H9 (cell line): ENCODE measurements around the gene MERTK. TPM values are rescaled to one million over a fixed set of nuclear protein-coding genes. Genes with fewer than 3 reads are reported as not detected.

Source experiments
- DNase-seq: peaks from one replicate; pipeline ENCODE4 v3.0.0-alpha.2; 2017
- H2AFZ ChIP-seq: one replicate; pipeline ENCODE4 v1.6.1; 2013; ENCODE audit warnings: mild to moderate bottlenecking, low read length, control low read depth, moderate library complexity
- H2AK5ac ChIP-seq: 2 replicates; pipeline ENCODE4 v1.6.1; 2013; ENCODE audit warnings: low read length, control low read depth, mixed read lengths; ENCODE audit not compliant: insufficient read length
- H2BK120ac ChIP-seq: one replicate; pipeline ENCODE4 v1.6.1; 2013; ENCODE audit warnings: low read depth, mild to moderate bottlenecking, low read length, control low read depth, inconsistent platforms; ENCODE audit not compliant: poor library complexity, severe bottlenecking
- H2BK12ac ChIP-seq: 2 replicates; pipeline ENCODE4 v1.6.1; 2013; ENCODE audit warnings: low read length, control low read depth, mixed read lengths, low read depth; ENCODE audit not compliant: insufficient read length
- H2BK15ac ChIP-seq: 2 replicates; pipeline ENCODE4 v1.6.1; 2013; ENCODE audit warnings: low read depth, low read length, control low read depth
- H2BK20ac ChIP-seq: one replicate; pipeline ENCODE4 v1.6.1; 2013; ENCODE audit warnings: low read depth, mild to moderate bottlenecking, low read length, control low read depth, inconsistent platforms; ENCODE audit not compliant: poor library complexity, severe bottlenecking
- H2BK5ac ChIP-seq: 2 replicates; pipeline ENCODE4 v1.6.1; 2013; ENCODE audit warnings: low read length, control low read depth, mixed read lengths; ENCODE audit not compliant: insufficient read length
- H3K14ac ChIP-seq: 2 replicates; pipeline ENCODE4 v1.6.1; 2013; ENCODE audit warnings: low read length, control low read depth; ENCODE audit not compliant: insufficient read depth
- H3K18ac ChIP-seq: 2 replicates; pipeline ENCODE4 v1.6.1; 2013; ENCODE audit warnings: low read depth, mild to moderate bottlenecking, mixed read lengths, low read length, control low read depth; ENCODE audit not compliant: insufficient read length
- H3K23ac ChIP-seq: 2 replicates; pipeline ENCODE4 v1.6.1; 2013; ENCODE audit warnings: low read length, control low read depth, mixed read lengths, low read depth; ENCODE audit not compliant: insufficient read length
- H3K23me2 ChIP-seq: 2 replicates; pipeline ENCODE4 v1.6.1; 2013; ENCODE audit warnings: low read depth, mild to moderate bottlenecking, mixed read lengths, low read length, control low read depth; ENCODE audit not compliant: insufficient read length, poor library complexity, severe bottlenecking
- H3K27ac ChIP-seq: 2 replicates; pipeline ENCODE4 v1.5.1; 2013; ENCODE audit warnings: low read length, control low read depth, mixed read lengths, low read depth; ENCODE audit not compliant: insufficient read length
- H3K27me3 ChIP-seq: 2 replicates; pipeline ENCODE4 v1.6.1; 2013; ENCODE audit warnings: low read length, control low read depth, inconsistent platforms; ENCODE audit not compliant: insufficient read depth
- H3K4ac ChIP-seq: 2 replicates; pipeline ENCODE4 v1.6.1; 2013; ENCODE audit warnings: low read depth, mild to moderate bottlenecking, control low read depth, inconsistent platforms, low read length, moderate library complexity
- H3K4me1 ChIP-seq: 2 replicates; pipeline ENCODE4 v1.6.1; 2013; ENCODE audit warnings: low read length, control low read depth, inconsistent platforms; ENCODE audit not compliant: insufficient read depth
- H3K4me2 ChIP-seq: 2 replicates; pipeline ENCODE4 v1.6.1; 2013; ENCODE audit warnings: low read length, control low read depth, mixed read lengths; ENCODE audit not compliant: insufficient read length, insufficient read depth
- H3K56ac ChIP-seq: 2 replicates; pipeline ENCODE4 v1.6.1; 2013; ENCODE audit warnings: low read depth, mild to moderate bottlenecking, mixed read lengths, low read length, control low read depth; ENCODE audit not compliant: insufficient read length
- H3K79me1 ChIP-seq: 2 replicates; pipeline ENCODE4 v1.6.1; 2013; ENCODE audit warnings: low read depth, mild to moderate bottlenecking, moderate library complexity, low read length, control low read depth, inconsistent platforms; ENCODE audit not compliant: insufficient read depth, poor library complexity, severe bottlenecking
- H3K79me2 ChIP-seq: 2 replicates; pipeline ENCODE4 v1.6.1; 2013; ENCODE audit warnings: low read length, control low read depth, inconsistent platforms; ENCODE audit not compliant: insufficient read depth
- H3K9ac ChIP-seq: 2 replicates; pipeline ENCODE4 v1.6.1; 2013; ENCODE audit warnings: low read length, control low read depth, mixed read lengths; ENCODE audit not compliant: insufficient read length; ENCODE audit errors: extremely low read depth
- H3K9me3 ChIP-seq: one replicate; pipeline ENCODE4 v1.6.1; 2013; ENCODE audit warnings: low read depth, low read length, inconsistent platforms; ENCODE audit not compliant: control insufficient read depth
- H3T11ph ChIP-seq: one replicate; pipeline ENCODE4 v1.6.1; 2013; ENCODE audit warnings: mild to moderate bottlenecking, low read length, control low read depth, inconsistent platforms
- H4K20me1 ChIP-seq: one replicate; pipeline ENCODE4 v1.6.1; 2013; ENCODE audit not compliant: control insufficient read depth, insufficient read length, insufficient read depth
- H4K5ac ChIP-seq: 2 replicates; pipeline ENCODE4 v1.6.1; 2013; ENCODE audit warnings: low read depth, mild to moderate bottlenecking, mixed read lengths, low read length, control low read depth; ENCODE audit not compliant: insufficient read length
- H4K8ac ChIP-seq: replicated peaks from 2 replicates; pipeline ENCODE4 v1.6.1; 2013; ENCODE audit warnings: low read length, control low read depth, mixed read lengths, low read depth; ENCODE audit not compliant: insufficient read length
- H4K91ac ChIP-seq: 2 replicates; pipeline ENCODE4 v1.6.1; 2013; ENCODE audit warnings: low read depth, mild to moderate bottlenecking, moderate library complexity, mixed read lengths, low read length, control low read depth; ENCODE audit not compliant: insufficient read length
- H3K27ac Mint-ChIP-seq, 3 experiments: 2 replicates in 2 of 3; 3 replicates in 1 of 3; pipeline ENCODE4 v1.8.0; 2020 to 2021; ENCODE audit warnings: mixed read lengths in 3 of 3, mild to moderate bottlenecking in 1 of 3, moderate library complexity in 1 of 3
- H3K27me3 Mint-ChIP-seq: 2 replicates; pipeline ENCODE4 v1.8.0; 2021; ENCODE audit warnings: low read depth, mild to moderate bottlenecking, moderate library complexity, mixed read lengths
- H3K36me3 Mint-ChIP-seq, 3 experiments: 2 replicates in 2 of 3; 3 replicates in 1 of 3; pipeline ENCODE4 v1.8.0; 2020 to 2021; ENCODE audit warnings: low read depth in 3 of 3, mixed read lengths in 3 of 3; ENCODE audit not compliant: insufficient read depth in 1 of 3
- H3K4me1 Mint-ChIP-seq, 2 experiments: 2 replicates each; pipeline ENCODE4 v1.8.0; 2020; ENCODE audit warnings: mixed read lengths in 2 of 2
- H3K4me3 Mint-ChIP-seq, 2 experiments: 2 replicates in 1 of 2; 3 replicates in 1 of 2; pipeline ENCODE4 v1.8.0; 2020 to 2021; ENCODE audit warnings: mild to moderate bottlenecking in 2 of 2, mixed read lengths in 2 of 2, moderate library complexity in 1 of 2
- H3K9me3 Mint-ChIP-seq, 2 experiments: 2 replicates in 1 of 2; 3 replicates in 1 of 2; pipeline ENCODE4 v1.8.0; 2020; ENCODE audit warnings: mild to moderate bottlenecking in 2 of 2, mixed read lengths in 2 of 2, moderate library complexity in 1 of 2
- WGBS: extraction: QIAGEN DNeasy Blood & Tissue Kit; methylation state at CpG from one replicate; pipeline ENCODE4 v1.1.7; 2013; ENCODE audit warnings: missing lambda C conversion rate, low lambda C conversion rate, mixed read lengths; ENCODE audit not compliant: insufficient read length; ENCODE audit errors: extremely low coverage; 5-methylcytosine and 5-hydroxymethylcytosine counted together
- total RNA-seq: library from RNA; stranded (reverse); gene quantifications from 2 replicates; pipeline ENCODE4 v1.2.1, GENCODE V29; 2021
- TF ChIP-seq, protein P1 (sequence below): fragments of 200-600 bp; sonication (generic); conservative IDR thresholded peaks from 3 replicates; pipeline ENCODE4 v1.8.0; 2021; ENCODE audit warnings: antibody characterized with exemption, mild to moderate bottlenecking

Gene MERTK
- total RNA-seq, 1 experiment from 2014 or later: 4.8 TPM

DNA sequence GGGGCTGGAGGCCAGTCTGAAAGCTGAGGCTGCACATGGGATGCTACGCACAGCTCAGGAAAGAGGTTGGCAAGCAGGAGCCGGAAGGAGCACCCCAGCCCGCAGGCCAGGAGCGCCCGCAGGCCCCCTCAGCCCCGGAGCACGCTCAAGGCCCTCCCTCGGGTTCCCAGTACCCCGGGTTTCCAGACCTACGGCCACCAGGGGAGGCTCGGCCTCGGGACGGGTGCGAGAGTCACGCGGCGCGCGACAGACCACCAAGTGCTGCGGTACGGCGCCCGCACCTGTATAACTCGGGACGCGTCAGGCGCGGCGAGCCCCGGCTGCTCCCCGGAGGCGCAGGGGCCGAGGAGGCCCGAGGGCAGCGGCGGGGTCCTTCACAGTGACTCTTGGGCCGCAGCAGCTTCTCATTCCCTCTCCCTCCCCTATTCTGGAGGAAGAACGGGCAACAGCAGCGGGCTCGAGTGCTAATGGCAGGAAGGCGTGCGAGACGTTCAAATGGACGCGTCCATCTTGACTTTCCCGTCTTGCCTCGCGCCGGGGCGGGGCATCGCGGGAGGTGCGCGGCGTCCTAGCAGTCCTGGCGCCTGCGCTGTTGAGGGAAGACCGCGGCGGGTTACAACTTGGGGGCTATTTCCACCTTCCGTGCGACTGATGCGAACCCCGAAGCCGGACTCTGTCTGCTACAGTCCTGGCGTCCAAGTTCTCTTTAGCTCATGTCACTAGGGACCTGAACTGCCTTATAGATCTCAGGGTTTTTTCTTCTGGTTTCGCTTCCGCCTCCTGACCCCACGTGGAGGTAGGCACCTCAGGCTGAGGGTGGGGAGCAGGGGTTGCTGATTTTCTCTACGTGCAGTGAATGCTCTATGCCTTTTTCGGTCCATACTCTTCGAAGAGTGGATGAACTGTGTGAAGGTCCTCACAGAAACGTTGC is 14.5 kb upstream of the MERTK start, which contains the start of gene ANAPC1:
ANAPC1 (minus strand) TSS at position 533 of the 931 bp plus-strand sequence. CDS start 3,368 bp downstream, outside the sequence.
- Histone ChIP-seq H2AFZ (no peak within 1 kb of the TSS), H4K91ac (no peak within 1 kb of the TSS), H3K56ac (no peak within 1 kb of the TSS), H3K79me2 (no peaks in the 10 kb centered on the region), H2AK5ac (no peak within 1 kb of the TSS), H3K4ac (no peak within 1 kb of the TSS), H3K23ac (no peak within 1 kb of the TSS), H4K8ac (no peak within 1 kb of the TSS), H2BK12ac (no peak within 1 kb of the TSS), H3T11ph (no peak within 1 kb of the TSS), H3K18ac (peak within 1 kb of the TSS; percentile 93), H2BK120ac (no peak within 1 kb of the TSS), H3K9ac (peak within 1 kb of the TSS; percentile 89), H3K4me1 (no peaks in the 10 kb centered on the region), H4K20me1 (no peaks in the 10 kb centered on the region), H3K4me2 (peak within 1 kb of the TSS; percentile 96), H3K79me1 (no peaks in the 10 kb centered on the region), H4K5ac (no peak within 1 kb of the TSS), H3K14ac (peak within 1 kb of the TSS; percentile 95), H2BK20ac (no peak within 1 kb of the TSS), H2BK5ac (no peak within 1 kb of the TSS), H3K27ac (peak within 1 kb of the TSS; percentile 6), H3K9me3 (no peaks in the 10 kb centered on the region), H3K27me3 (no peaks in the 10 kb centered on the region), H2BK15ac (no peak within 1 kb of the TSS), H3K23me2 (no peaks in the 10 kb centered on the region)
- Mint-ChIP-seq H3K27me3 (no peaks in the 10 kb centered on the region), H3K36me3 (peaks cover 6 to 15% (median 6%) of the 10 kb centered on the region in 3 experiments; a peak in 6 of 7 replicates), H3K9me3 (peaks cover 0 to 2% of the 10 kb centered on the region in 2 experiments; a peak in 1 of 5 replicates), H3K27ac (peak within 1 kb of the TSS; percentile 97 to 98 (median 98)), H3K4me3 (peak within 1 kb of the TSS; percentile 89 to 94), H3K4me1 (peaks cover 5 to 12% of the 10 kb centered on the region in 2 experiments)
- TF ChIP-seq, protein P1, sequence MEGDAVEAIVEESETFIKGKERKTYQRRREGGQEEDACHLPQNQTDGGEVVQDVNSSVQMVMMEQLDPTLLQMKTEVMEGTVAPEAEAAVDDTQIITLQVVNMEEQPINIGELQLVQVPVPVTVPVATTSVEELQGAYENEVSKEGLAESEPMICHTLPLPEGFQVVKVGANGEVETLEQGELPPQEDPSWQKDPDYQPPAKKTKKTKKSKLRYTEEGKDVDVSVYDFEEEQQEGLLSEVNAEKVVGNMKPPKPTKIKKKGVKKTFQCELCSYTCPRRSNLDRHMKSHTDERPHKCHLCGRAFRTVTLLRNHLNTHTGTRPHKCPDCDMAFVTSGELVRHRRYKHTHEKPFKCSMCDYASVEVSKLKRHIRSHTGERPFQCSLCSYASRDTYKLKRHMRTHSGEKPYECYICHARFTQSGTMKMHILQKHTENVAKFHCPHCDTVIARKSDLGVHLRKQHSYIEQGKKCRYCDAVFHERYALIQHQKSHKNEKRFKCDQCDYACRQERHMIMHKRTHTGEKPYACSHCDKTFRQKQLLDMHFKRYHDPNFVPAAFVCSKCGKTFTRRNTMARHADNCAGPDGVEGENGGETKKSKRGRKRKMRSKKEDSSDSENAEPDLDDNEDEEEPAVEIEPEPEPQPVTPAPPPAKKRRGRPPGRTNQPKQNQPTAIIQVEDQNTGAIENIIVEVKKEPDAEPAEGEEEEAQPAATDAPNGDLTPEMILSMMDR: peak; percentile 27; the same call in 1 of the 3 replicates
- DNase-seq: peak; percentile 87
- no CpG with 5 or more reads among the region's 73 CpGs for WGBS
